PC-9 (cell line): ENCODE results near the gene EGFR. TPM values are rescaled to one million over a fixed set of nuclear protein-coding genes. Genes with fewer than 3 reads are reported as not detected.

ENCODE experiments used
- BruUV-seq: library from RNA; stranded (reverse); fragments of 400-500 nt; replicated peaks from 2 replicates; lab custom pipeline; 2021; lab: Mats Ljungman, UMichigan
- CTCF ChIA-PET: fragments of 300-600 bp; sonication (Branson Sonifier 250); formaldehyde crosslinking; loops from one replicate; lab custom pipeline; 2022; ENCODE audit warnings: antibody characterized with exemption; lab: Charles Lee
- POLR2A ChIA-PET: fragments of 300-600 bp; sonication (Branson Sonifier 250); formaldehyde crosslinking; loops from one replicate; lab custom pipeline; 2022; ENCODE audit warnings: antibody characterized with exemption; ENCODE audit not compliant: unreplicated experiment; lab: Charles Lee
- DNase-seq, 2 experiments: peaks; one replicate each; pipeline versions ENCODE4 v3.0.0 to v3.0.0-alpha.2; 2015 to 2022; ENCODE audit warnings: mixed read lengths in 1 of 2
- H2AFZ ChIP-seq: fragments of 200-600 bp; sonication (generic); 2 replicates; pipeline ENCODE4 v1.8.1; 2017; ENCODE audit warnings: antibody characterized with exemption
- H3F3A ChIP-seq: fragments of 200-600 bp; sonication (generic); 2 replicates; pipeline ENCODE4 v1.8.1; 2017; ENCODE audit warnings: antibody characterized with exemption, mild to moderate bottlenecking, low read depth; ENCODE audit not compliant: insufficient read depth
- H3K27ac ChIP-seq: fragments of 200-600 bp; sonication (generic); 2 replicates; pipeline ENCODE4 v1.6.1; 2016; ENCODE audit warnings: mixed run types
- H3K27me3 ChIP-seq: fragments of 200-600 bp; sonication (generic); 2 replicates; pipeline ENCODE4 v1.6.1; 2016; ENCODE audit warnings: low read depth, mixed run types; ENCODE audit not compliant: insufficient read depth
- H3K36me3 ChIP-seq: fragments of 200-600 bp; sonication (generic); 2 replicates; pipeline ENCODE4 v1.6.1; 2016; ENCODE audit warnings: low read depth, mixed run types
- H3K4me1 ChIP-seq: fragments of 200-600 bp; sonication (generic); replicated peaks from 2 replicates; pipeline ENCODE4 v1.6.1; 2016; ENCODE audit warnings: mixed run types; ENCODE audit not compliant: insufficient read depth
- H3K4me2 ChIP-seq: fragments of 200-600 bp; sonication (generic); 2 replicates; pipeline ENCODE4 v1.6.1; 2017; ENCODE audit warnings: mixed run types
- H3K4me3 ChIP-seq: fragments of 200-600 bp; sonication (generic); 2 replicates; pipeline ENCODE4 v1.6.1; 2016; ENCODE audit warnings: mixed run types
- H3K79me2 ChIP-seq: fragments of 200-600 bp; sonication (generic); 2 replicates; pipeline ENCODE4 v1.6.1; 2017; ENCODE audit warnings: low read depth, mixed run types
- H3K9me2 ChIP-seq: fragments of 200-600 bp; sonication (generic); 2 replicates; pipeline ENCODE4 v1.8.1; 2017; ENCODE audit warnings: mild to moderate bottlenecking; ENCODE audit not compliant: insufficient read depth
- H3K9me3 ChIP-seq: fragments of 200-600 bp; sonication (generic); 2 replicates; pipeline ENCODE4 v1.8.1; 2016; ENCODE audit warnings: low read depth; ENCODE audit not compliant: insufficient read depth
- H4K20me1 ChIP-seq: fragments of 200-600 bp; sonication (generic); 2 replicates; pipeline ENCODE4 v1.8.1; 2017; ENCODE audit not compliant: insufficient read depth
- CTCF ChIP-seq: fragments of 200-600 bp; sonication (generic); conservative IDR thresholded peaks from 2 replicates; pipeline ENCODE4 v1.6.1; 2017; ENCODE audit warnings: mixed run types, antibody characterized with exemption, mild to moderate bottlenecking, moderate library complexity
- EZH2 ChIP-seq: fragments of 200-600 bp; sonication (generic); IDR thresholded peaks from 2 replicates; pipeline ENCODE4 v1.8.0; 2017; ENCODE audit warnings: antibody characterized with exemption, low read depth
- intact Hi-C: fragments of 100-400 bp; cut with micrococcal nuclease; formaldehyde crosslinking; loops from one replicate; pipeline ENCODE4 v1.10.0; 2022; ENCODE audit not compliant: unreplicated experiment
- total RNA-seq: library from RNA; stranded (reverse); gene quantifications from 2 replicates; pipeline ENCODE4 v1.2.3, GENCODE V29; 2021

Gene EGFR
- total RNA-seq, 1 experiment from 2014 or later, result 342 TPM

GRCh38 chr7:55171157-55171556, 152.3 kb downstream of the EGFR start:
- no peak overlapping the region for H2AFZ ChIP-seq
- H3K4me2 ChIP-seq, result no peak overlapping the region
- no peak overlapping the region for H3K4me3 ChIP-seq
- H3K4me1 ChIP-seq, result no peaks in the 10 kb centered on the region
- H3K27me3 ChIP-seq, result no peaks in the 10 kb centered on the region
- no peaks in the 10 kb centered on the region for H3K9me2 ChIP-seq
- peaks cover 9% of the 10 kb centered on the region for H4K20me1 ChIP-seq
- TF ChIP-seq CTCF (no peak), EZH2 (no peak)
- peaks cover 33% of the 10 kb centered on the region; the same call in 1 of the 2 replicates for H3F3A ChIP-seq
- no peak for DNase-seq
- H3K79me2 ChIP-seq, result peaks cover 3% of the 10 kb centered on the region; the same call in 1 of the 2 replicates
- no peaks in the 10 kb centered on the region for H3K9me3 ChIP-seq
- H3K27ac ChIP-seq, result no peak overlapping the region
- peaks cover 85% of the 10 kb centered on the region for H3K36me3 ChIP-seq
- ChIA-PET POLR2A (no interaction called here), CTCF (no interaction called here)
- intact Hi-C loops, result no loop called here
- no TSS peak for BruUV-seq

GRCh38 chr7:55172161-55172560, 153.3 kb downstream of the EGFR start:
- Histone ChIP-seq H3K9me2 (no peaks in the 10 kb centered on the region), H3K9me3 (no peaks in the 10 kb centered on the region), H3K4me3 (no peak overlapping the region), H3K79me2 (no peaks in the 10 kb centered on the region), H2AFZ (no peak overlapping the region), H3K27me3 (no peaks in the 10 kb centered on the region), H3K27ac (no peak overlapping the region), H3K4me2 (no peak overlapping the region), H3K4me1 (no peaks in the 10 kb centered on the region), H4K20me1 (peaks cover 6% of the 10 kb centered on the region), H3K36me3 (peaks cover 87% of the 10 kb centered on the region), H3F3A (peaks cover 31% of the 10 kb centered on the region; the same call in 1 of the 2 replicates)
- no peak for DNase-seq
- intact Hi-C loops, result no loop called here
- ChIA-PET CTCF (no interaction called here), POLR2A (interaction anchor here (0.6 kb wide), 1 partner anchor 70 kb away, joined by 10 read pairs; no protein-coding TSS in a partner anchor)
- BruUV-seq, result no TSS peak
- TF ChIP-seq EZH2, result no peak
- TF ChIP-seq CTCF, result no peak

GRCh38 chr7:55172881-55173609, 154.2 kb downstream of the EGFR start:
- peaks cover 91% of the 10 kb centered on the region for H3K36me3 ChIP-seq
- CTCF ChIA-PET, result interaction anchor here (0.5 to 0.7 kb wide), 2 partner anchors 95 to 177 kb away, joined by 5 to 6 read pairs; no protein-coding TSS in a partner anchor
- H3K79me2 ChIP-seq, result no peaks in the 10 kb centered on the region

More at GRCh38 chr7:55172881-55173609, 154.2 kb downstream of the EGFR start:
- BruUV-seq, result no TSS peak
- Histone ChIP-seq H3K4me2 (no peak overlapping the region), H3K9me2 (no peaks in the 10 kb centered on the region), H3F3A (peaks cover 29% of the 10 kb centered on the region; the same call in 1 of the 2 replicates), H2AFZ (no peak overlapping the region), H3K9me3 (no peaks in the 10 kb centered on the region), H4K20me1 (peaks cover 3% of the 10 kb centered on the region), H3K4me3 (no peak overlapping the region), H3K4me1 (no peaks in the 10 kb centered on the region), H3K27ac (no peak overlapping the region), H3K27me3 (no peaks in the 10 kb centered on the region)
- TF ChIP-seq CTCF (no peak), EZH2 (no peak)
- DNase-seq, result no peak
- POLR2A ChIA-PET, result interaction anchor here (0.6 to 0.8 kb wide), 2 partner anchors 82 to 303 kb away, joined by 3 read pairs; no protein-coding TSS in a partner anchor
- intact Hi-C loops, result no loop called here
